GM23248 (cell line): ENCODE results near the gene ARHGEF25.

Experiments used
- EZH2 ChIP-seq: fragments of 200-600 bp; sonication (generic); IDR thresholded peaks from 2 replicates; pipeline ENCODE4 v1.6.1; 2018; ENCODE audit warnings: antibody characterized with exemption, mild to moderate bottlenecking; ENCODE audit not compliant: insufficient read depth, poor library complexity, severe bottlenecking
- EZH2phosphoT487 ChIP-seq: fragments of 200-600 bp; sonication (generic); IDR thresholded peaks from 2 replicates; pipeline ENCODE4 v1.6.1; 2018; ENCODE audit warnings: antibody characterized with exemption, moderate library complexity, mild to moderate bottlenecking, low read depth; ENCODE audit not compliant: insufficient read depth

DNA sequence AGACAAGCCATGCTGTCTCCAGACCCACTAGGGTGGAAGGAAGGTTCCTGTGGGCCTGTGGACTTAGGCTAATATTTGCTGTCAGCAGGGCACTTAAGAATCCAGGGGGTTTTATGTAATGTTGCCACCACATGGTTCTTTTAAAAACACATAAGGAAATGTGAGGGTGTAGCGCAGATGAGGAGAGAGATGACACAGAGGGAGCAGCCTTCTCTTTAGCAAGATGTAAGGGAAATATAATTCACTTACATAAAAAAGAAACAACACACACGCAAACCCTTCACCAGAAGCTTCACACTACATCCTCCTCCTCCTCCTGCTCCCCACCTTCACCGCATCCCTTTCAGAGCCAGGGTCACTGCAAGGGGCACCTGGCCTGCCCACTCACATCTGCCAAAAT is 25.1 kb upstream of the ARHGEF25 start:
- TF ChIP-seq EZH2 (no peak), EZH2phosphoT487 (no peak)
